HG02885 (cell line): Measurements from ENCODE around the gene RIPK1.

Source experiments
- ATAC-seq: cut with Tn5 transposase; IDR thresholded peaks from one replicate; pipeline ENCODE4 v1.9.1; 2021; ENCODE audit warnings: mild to moderate bottlenecking; ENCODE audit not compliant: unreplicated experiment, poor library complexity

RIPK1 gene

DNA sequence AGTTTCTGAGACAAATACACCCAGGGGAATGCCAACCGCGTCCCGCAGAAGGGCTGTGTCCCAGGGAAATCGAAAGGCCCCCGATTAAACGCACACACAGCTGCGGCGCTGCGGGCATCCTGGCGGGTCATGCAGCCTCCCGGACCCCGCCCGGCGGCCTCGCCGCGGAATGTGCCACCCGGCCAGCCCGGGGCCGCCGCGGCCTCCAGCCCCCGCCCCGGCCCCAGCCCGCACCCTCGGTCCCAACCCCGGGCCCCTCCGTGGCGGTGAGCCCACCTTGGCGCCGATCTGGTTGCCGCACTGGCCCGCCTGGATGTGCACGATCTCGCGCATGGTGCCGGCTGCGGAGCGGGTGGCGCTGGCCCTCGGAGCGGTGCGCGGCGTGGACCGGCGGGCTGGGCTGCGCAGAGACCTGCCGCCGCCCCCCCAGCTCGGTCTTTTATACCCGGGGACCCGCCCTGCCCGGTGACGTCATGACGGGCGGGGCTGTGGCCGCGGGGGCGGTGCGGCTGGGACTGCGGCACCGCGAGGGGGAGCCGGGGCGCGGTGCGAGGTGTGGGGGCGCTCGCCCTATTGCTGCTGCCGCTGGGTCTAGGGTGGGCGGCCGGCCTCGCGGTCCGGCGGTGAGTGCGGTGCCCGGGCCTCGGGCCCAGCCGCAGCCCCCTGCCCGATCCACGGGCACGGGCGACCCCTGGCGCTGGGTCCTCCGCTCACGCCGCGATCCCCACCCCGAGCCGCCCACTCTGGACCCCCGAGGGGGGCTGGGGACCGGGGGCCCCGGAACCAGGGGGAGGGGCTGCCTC, 89.0 kb downstream of the RIPK1 start, which contains the start of gene TUBB2A:
Gene TUBB2A, minus strand, starts transcription at position 414 of the 803 bp plus-strand sequence. Its CDS starts 81 bp downstream, at position 333.
- ATAC-seq = peak; percentile 81

DNA sequence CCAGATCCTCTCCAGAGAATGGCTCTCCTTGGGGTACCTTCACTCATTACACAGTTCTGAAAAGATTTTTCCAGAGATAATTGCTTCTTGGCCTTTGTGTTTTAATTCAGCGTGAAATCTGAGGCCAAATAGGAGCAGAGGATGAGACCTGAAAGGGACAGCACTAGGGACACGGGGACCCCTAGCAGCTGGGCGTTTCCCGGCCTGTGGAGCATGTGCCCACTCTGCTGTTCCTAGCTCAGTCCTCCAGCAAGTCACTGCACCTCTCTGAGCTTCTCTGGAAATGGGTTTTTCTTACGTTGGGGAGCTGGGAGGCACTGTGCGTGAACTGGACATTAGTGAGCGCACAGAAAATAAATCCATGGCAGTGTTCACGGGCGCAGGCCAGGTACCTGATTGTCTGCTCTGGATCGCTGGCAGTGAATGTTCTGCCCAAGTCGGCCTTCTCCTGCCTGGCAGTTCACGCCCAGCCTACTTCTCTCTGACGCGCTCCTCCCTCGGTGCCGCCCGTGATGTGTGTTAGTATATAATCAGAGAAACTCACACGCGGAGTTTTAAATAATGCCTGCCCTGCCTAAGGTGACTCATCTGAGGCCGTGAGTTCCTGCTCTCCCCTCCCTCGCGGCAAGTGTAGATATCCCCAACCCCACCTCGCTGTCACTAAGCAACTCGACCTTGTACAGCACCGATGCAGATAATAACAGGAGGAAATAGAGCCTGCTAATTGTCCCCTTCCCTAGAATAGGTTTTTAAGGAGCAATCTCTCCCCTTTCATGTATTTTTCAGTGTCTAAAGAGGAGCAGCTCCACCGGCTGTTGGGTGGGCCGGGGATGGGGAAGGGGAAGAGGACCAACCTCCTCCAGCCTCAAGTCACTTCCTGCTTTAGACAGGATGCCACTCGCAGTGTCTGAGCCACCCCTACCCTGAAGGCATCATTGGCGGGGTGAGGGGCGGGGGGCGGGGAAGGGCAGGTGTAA, 91.8 kb downstream of the RIPK1 start:
- no peak for ATAC-seq

DNA sequence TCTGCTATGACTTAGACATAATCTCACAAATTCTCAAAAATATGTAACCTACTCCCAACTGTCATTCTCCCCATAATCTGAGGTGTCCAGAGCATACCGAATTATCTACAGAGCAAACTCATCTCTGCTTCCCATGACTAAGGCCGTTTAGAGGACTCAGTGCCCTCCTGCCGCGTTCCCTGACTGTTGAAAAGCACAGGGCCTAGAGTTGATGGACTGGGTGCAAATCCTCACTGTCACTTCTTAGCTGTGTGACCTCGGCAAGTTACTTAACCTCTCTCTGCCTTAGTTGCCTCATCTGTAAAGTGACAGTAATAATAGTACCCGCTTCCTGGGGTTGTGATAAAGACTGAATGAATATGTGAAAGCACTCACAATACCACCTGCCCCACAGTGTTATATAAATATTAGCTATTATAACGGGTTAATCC, 93.8 kb downstream of the RIPK1 start:
- ATAC-seq = no peak

DNA sequence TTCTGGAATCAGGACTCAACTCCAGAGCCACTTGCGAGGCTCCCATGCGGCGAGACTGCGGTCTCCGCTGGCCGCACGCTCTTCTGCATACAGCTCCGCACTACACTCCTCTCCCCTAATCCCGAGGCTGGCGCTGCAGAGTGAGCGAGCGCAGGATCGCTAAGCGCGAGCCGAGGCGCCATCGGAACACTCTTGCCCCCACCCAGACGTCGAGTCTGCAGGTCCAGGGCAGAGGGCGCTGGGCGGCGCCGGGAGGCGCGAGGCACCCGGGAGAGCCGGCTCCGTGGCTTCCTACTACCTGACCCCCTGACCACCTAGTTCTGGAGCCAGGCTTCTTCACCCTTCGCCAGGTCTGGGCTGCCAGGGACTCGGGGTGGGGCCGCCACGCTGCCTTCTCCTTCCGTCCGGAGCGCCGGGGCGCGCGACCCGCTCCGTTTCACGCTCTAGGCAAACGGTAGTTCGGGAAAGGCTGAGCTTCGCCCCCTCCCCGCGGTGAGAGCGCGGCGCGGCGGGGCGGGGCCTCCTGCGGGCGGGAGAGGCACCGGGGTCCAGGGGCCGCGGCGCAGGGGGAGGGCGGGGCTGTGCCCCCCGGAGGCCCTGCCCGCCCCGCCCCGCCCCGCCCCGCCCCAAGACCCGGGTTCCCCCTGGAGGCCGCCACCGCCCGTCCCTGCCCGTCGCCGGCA, 94.4 kb downstream of the RIPK1 start:
- ATAC-seq = peak; percentile 61

- peak; percentile 8 for ATAC-seq
Measured at GRCh38 chr6:3163248-3163594, 94.9 kb downstream of the RIPK1 start.

- no peak for ATAC-seq
Measured at GRCh38 chr6:3164388-3164787, 96.1 kb downstream of the RIPK1 start.
